PC-9 (cell line): ENCODE measurements around the gene NACC2. TPM values are rescaled to one million over a fixed set of nuclear protein-coding genes. Genes with fewer than 3 reads are reported as not detected.

Source experiments
- BruUV-seq: library from RNA; stranded (reverse); fragments of 400-500 nt; replicated peaks from 2 replicates; lab custom pipeline; 2021; lab: Mats Ljungman, UMichigan
- CTCF ChIA-PET: fragments of 300-600 bp; sonication (Branson Sonifier 250); formaldehyde crosslinking; loops from one replicate; lab custom pipeline; 2022; ENCODE audit warnings: antibody characterized with exemption; lab: Charles Lee
- POLR2A ChIA-PET: fragments of 300-600 bp; sonication (Branson Sonifier 250); formaldehyde crosslinking; loops from one replicate; lab custom pipeline; 2022; ENCODE audit warnings: antibody characterized with exemption; ENCODE audit not compliant: unreplicated experiment; lab: Charles Lee
- DNase-seq, 2 experiments: peaks; one replicate each; pipeline versions ENCODE4 v3.0.0 to v3.0.0-alpha.2; 2015 to 2022; ENCODE audit warnings: mixed read lengths in 1 of 2
- H2AFZ ChIP-seq: fragments of 200-600 bp; sonication (generic); 2 replicates; pipeline ENCODE4 v1.8.1; 2017; ENCODE audit warnings: antibody characterized with exemption
- H3F3A ChIP-seq: fragments of 200-600 bp; sonication (generic); 2 replicates; pipeline ENCODE4 v1.8.1; 2017; ENCODE audit warnings: antibody characterized with exemption, mild to moderate bottlenecking, low read depth; ENCODE audit not compliant: insufficient read depth
- H3K27ac ChIP-seq: fragments of 200-600 bp; sonication (generic); 2 replicates; pipeline ENCODE4 v1.6.1; 2016; ENCODE audit warnings: mixed run types
- H3K27me3 ChIP-seq: fragments of 200-600 bp; sonication (generic); 2 replicates; pipeline ENCODE4 v1.6.1; 2016; ENCODE audit warnings: low read depth, mixed run types; ENCODE audit not compliant: insufficient read depth
- H3K36me3 ChIP-seq: fragments of 200-600 bp; sonication (generic); 2 replicates; pipeline ENCODE4 v1.6.1; 2016; ENCODE audit warnings: low read depth, mixed run types
- H3K4me1 ChIP-seq: fragments of 200-600 bp; sonication (generic); replicated peaks from 2 replicates; pipeline ENCODE4 v1.6.1; 2016; ENCODE audit warnings: mixed run types; ENCODE audit not compliant: insufficient read depth
- H3K4me2 ChIP-seq: fragments of 200-600 bp; sonication (generic); 2 replicates; pipeline ENCODE4 v1.6.1; 2017; ENCODE audit warnings: mixed run types
- H3K4me3 ChIP-seq: fragments of 200-600 bp; sonication (generic); 2 replicates; pipeline ENCODE4 v1.6.1; 2016; ENCODE audit warnings: mixed run types
- H3K79me2 ChIP-seq: fragments of 200-600 bp; sonication (generic); 2 replicates; pipeline ENCODE4 v1.6.1; 2017; ENCODE audit warnings: low read depth, mixed run types
- H3K9me2 ChIP-seq: fragments of 200-600 bp; sonication (generic); 2 replicates; pipeline ENCODE4 v1.8.1; 2017; ENCODE audit warnings: mild to moderate bottlenecking; ENCODE audit not compliant: insufficient read depth
- H3K9me3 ChIP-seq: fragments of 200-600 bp; sonication (generic); 2 replicates; pipeline ENCODE4 v1.8.1; 2016; ENCODE audit warnings: low read depth; ENCODE audit not compliant: insufficient read depth
- H4K20me1 ChIP-seq: fragments of 200-600 bp; sonication (generic); 2 replicates; pipeline ENCODE4 v1.8.1; 2017; ENCODE audit not compliant: insufficient read depth
- CTCF ChIP-seq: fragments of 200-600 bp; sonication (generic); conservative IDR thresholded peaks from 2 replicates; pipeline ENCODE4 v1.6.1; 2017; ENCODE audit warnings: mixed run types, antibody characterized with exemption, mild to moderate bottlenecking, moderate library complexity
- EZH2 ChIP-seq: fragments of 200-600 bp; sonication (generic); IDR thresholded peaks from 2 replicates; pipeline ENCODE4 v1.8.0; 2017; ENCODE audit warnings: antibody characterized with exemption, low read depth
- intact Hi-C: fragments of 100-400 bp; cut with micrococcal nuclease; formaldehyde crosslinking; loops from one replicate; pipeline ENCODE4 v1.10.0; 2022; ENCODE audit not compliant: unreplicated experiment
- total RNA-seq: library from RNA; stranded (reverse); gene quantifications from 2 replicates; pipeline ENCODE4 v1.2.3, GENCODE V29; 2021

NACC2 gene
- total RNA-seq, 1 experiment from 2014 or later: 22.4 TPM

GRCh38 chr9:135956802-135957174 is 138.3 kb downstream of the NACC2 start:
- Histone ChIP-seq H3K36me3 (no peaks in the 10 kb centered on the region), H3F3A (no peaks in the 10 kb centered on the region), H3K27ac (no peak overlapping the region), H3K27me3 (no peaks in the 10 kb centered on the region), H3K4me2 (no peak overlapping the region), H3K9me2 (no peaks in the 10 kb centered on the region), H3K9me3 (no peaks in the 10 kb centered on the region), H3K79me2 (no peaks in the 10 kb centered on the region), H3K4me3 (no peak overlapping the region), H2AFZ (no peak overlapping the region), H3K4me1 (no peaks in the 10 kb centered on the region), H4K20me1 (no peaks in the 10 kb centered on the region)
- ChIA-PET CTCF (no interaction called here), POLR2A (no interaction called here)
- no peak for DNase-seq
- no TSS peak for BruUV-seq
- TF ChIP-seq CTCF: no peak
- TF ChIP-seq EZH2: no peak
- intact Hi-C loops: no loop called here

Other genes with a start within 250 kb of the NACC2 start
- gene CAMSAP1, start 187.7 kb downstream of the NACC2 start, total RNA-seq: 16.7 and 17.3 TPM in 2 replicates
- 27.6 and 37.1 TPM in 2 replicates for gene UBAC1, start 133.9 kb downstream of the NACC2 start, total RNA-seq
- gene TMEM250, start 23.6 kb upstream of the NACC2 start, total RNA-seq: 73.8 and 75.3 TPM in 2 replicates
- gene LHX3, start 109.8 kb upstream of the NACC2 start, total RNA-seq: 0.22 and 0.43 TPM in 2 replicates
- gene QSOX2, start 150.5 kb upstream of the NACC2 start, total RNA-seq: 34.6 and 40.8 TPM in 2 replicates
- 2.7 and 5.2 TPM in 2 replicates for gene CCDC187, start 208.8 kb upstream of the NACC2 start, total RNA-seq
- gene GPSM1, start 232.2 kb upstream of the NACC2 start, total RNA-seq: 5.5 and 9.5 TPM in 2 replicates